Suprapubic skin (tissue), 4 donors: ENCODE data around the gene RAB40B.

Source experiments
- POLR2A ChIP-seq, 2 donors: fragments of 450-650 bp; IDR thresholded peaks; one replicate each; pipeline ENCODE4 v1.6.1; 2017; ENCODE audit warnings: antibody characterized with exemption in 2 of 2, mild to moderate bottlenecking in 2 of 2, moderate library complexity in 2 of 2
- POLR2AphosphoS5 ChIP-seq, 3 donors: sonication (generic); formaldehyde crosslinking; IDR thresholded peaks; one replicate each; pipeline ENCODE4 v1.6.1; 2017; ENCODE audit warnings: antibody characterized with exemption in 3 of 3
- TF ChIP-seq, protein P1 (sequence below), 2 donors: fragments of 200-600 bp in 1 of 2; fragments of 450-650 bp in 1 of 2; sonication (generic) in 1 of 2; IDR thresholded peaks; one replicate each; pipeline ENCODE4 v1.5.1; 2016 to 2019; ENCODE audit warnings: antibody characterized with exemption in 2 of 2, mild to moderate bottlenecking in 1 of 2, moderate library complexity in 1 of 2

DNA sequence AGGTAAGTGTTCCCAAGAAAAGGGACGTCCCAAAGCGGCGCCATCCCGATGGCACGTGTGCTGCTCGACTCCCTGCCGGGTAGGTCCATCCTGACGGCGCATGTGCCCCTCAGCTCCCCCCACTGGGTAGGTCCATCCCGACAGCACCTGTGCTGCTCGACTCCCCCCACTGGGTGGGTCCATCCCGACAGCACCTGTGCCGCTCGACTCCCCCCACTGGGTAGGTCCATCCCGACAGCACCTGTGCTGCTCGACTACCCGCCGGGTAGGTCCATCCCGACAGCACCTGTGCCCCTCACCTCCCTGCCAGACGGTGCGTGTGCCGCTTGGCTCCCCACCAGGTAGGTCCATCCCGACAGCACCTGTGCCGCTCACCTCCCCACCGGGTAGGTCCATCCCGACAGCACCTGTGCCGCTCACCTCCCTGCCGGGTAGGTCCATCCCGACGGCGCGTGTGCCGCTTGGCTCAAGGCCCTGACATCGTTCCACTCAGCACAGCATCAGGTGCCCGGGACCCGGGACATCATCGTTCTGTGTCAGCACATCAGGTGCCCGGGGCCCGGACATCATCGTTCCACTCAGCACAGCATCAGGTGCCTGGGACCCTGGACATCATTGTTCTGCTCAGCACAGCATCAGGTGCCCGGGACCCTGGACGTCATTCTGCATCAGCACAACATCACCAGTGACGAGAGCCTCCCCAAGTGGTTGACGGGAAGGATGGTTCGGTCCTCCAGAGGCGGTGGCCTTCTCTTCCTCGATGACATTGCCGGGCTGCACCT, 31.2 kb upstream of the RAB40B start:
- TF ChIP-seq POLR2AphosphoS5 (IDR thresholded peaks at IDR 0.05) (no peak), POLR2A (IDR thresholded peaks at IDR 0.05) (no peak)
- TF ChIP-seq, protein P1, sequence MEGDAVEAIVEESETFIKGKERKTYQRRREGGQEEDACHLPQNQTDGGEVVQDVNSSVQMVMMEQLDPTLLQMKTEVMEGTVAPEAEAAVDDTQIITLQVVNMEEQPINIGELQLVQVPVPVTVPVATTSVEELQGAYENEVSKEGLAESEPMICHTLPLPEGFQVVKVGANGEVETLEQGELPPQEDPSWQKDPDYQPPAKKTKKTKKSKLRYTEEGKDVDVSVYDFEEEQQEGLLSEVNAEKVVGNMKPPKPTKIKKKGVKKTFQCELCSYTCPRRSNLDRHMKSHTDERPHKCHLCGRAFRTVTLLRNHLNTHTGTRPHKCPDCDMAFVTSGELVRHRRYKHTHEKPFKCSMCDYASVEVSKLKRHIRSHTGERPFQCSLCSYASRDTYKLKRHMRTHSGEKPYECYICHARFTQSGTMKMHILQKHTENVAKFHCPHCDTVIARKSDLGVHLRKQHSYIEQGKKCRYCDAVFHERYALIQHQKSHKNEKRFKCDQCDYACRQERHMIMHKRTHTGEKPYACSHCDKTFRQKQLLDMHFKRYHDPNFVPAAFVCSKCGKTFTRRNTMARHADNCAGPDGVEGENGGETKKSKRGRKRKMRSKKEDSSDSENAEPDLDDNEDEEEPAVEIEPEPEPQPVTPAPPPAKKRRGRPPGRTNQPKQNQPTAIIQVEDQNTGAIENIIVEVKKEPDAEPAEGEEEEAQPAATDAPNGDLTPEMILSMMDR (IDR thresholded peaks at IDR 0.05) = no peak
